Pancreas (tissue), 10 donors: ENCODE measurements around the gene ATP23. TPM values are rescaled to one million over a fixed set of nuclear protein-coding genes. Genes with fewer than 3 reads are reported as not detected.

Experiments used
- ATAC-seq, 4 donors: fragments of 200-7000 bp; cut with Tn5 transposase; one replicate each; pipeline versions ENCODE4 v1.8.0 to v1.9.1; 2020; ENCODE audit warnings: mild to moderate bottlenecking in 4 of 4, moderate library complexity in 4 of 4
- DNase-seq, 6 donors: peaks; one replicate each; pipeline ENCODE4 v3.0.0-alpha.2; 2020
- FAIRE-seq: peaks from 2 replicates; lab custom pipeline; 2012; peaks lifted over from hg19 to GRCh38; lab: Jason Lieb, UNC
- H3K27ac ChIP-seq, 4 donors: fragments of 200-600 bp; sonication (generic); 1 replicate in 3 of 4; 2 replicates in 1 of 4; pipeline versions ENCODE4 v1.5.0 to v1.8.0; 2020
- H3K27me3 ChIP-seq, 4 donors: fragments of 200-600 bp; one replicate each; pipeline ENCODE4 v1.8.0; 2021
- H3K36me3 ChIP-seq, 3 donors: fragments of 200-600 bp; sonication (generic) in 1 of 3; one replicate each; pipeline versions ENCODE4 v1.5.0 to v1.8.0; 2020 to 2021
- H3K4me1 ChIP-seq, 3 donors: fragments of 200-600 bp; one replicate each; pipeline ENCODE4 v1.8.0; 2021
- H3K4me3 ChIP-seq, 4 donors: fragments of 200-600 bp; sonication (generic) in 2 of 4; one replicate each; pipeline versions ENCODE4 v1.5.0 to v1.8.0; 2020 to 2021
- H3K9me3 ChIP-seq, 4 donors: fragments of 200-600 bp; one replicate each; pipeline ENCODE4 v1.8.0; 2021
- CTCF ChIP-seq, 4 donors: fragments of 200-600 bp; sonication (generic) in 3 of 4; IDR thresholded peaks; one replicate each; pipeline versions ENCODE4 v1.5.0 to v1.8.0; 2021; ENCODE audit warnings: antibody characterized with exemption in 4 of 4
- WGBS, 2 donors: extraction: QIAGEN DNeasy Blood & Tissue Kit; methylation state at CpG; one replicate each; pipeline ENCODE4 v1.1.7; 2013; 5-methylcytosine and 5-hydroxymethylcytosine counted together
- intact Hi-C, 3 donors: fragments of 100-400 bp; cut with DNase I; formaldehyde crosslinking; loops; one replicate each; pipeline versions ENCODE4 v1.11.1 to v1.14.2; 2022
- polyA plus RNA-seq, 2 donors: library from polyadenylated mRNA; stranded (reverse); fragments of 200-250 nt; gene quantifications; one replicate each; pipeline ENCODE4 v1.2.3, GENCODE V29; 2013
- total RNA-seq, 6 donors: library from RNA; stranded (reverse); fragmentation: NEBNext Ultra II Directional in 4 of 6; extraction: Animal tissue kit (Norgen Biotek cat#: 25700) in 4 of 6; gene quantifications; one replicate each; pipeline versions ENCODE4 v1.2.1 to v1.2.4, GENCODE V29; 2021 to 2023
- donor health status: healthy with polysubstance abuse.
- donor health status: DM: no; HTN: no; CAD: no; lungs with moderate emphysema.
- donor health status: DM: no; HTN: no; CAD: no.
- donor health status: control.
- donor health status: control.
- donor health status: Bipolar disorder and iron deficiency.
- donor health status: DM: yes; HTN: yes; CAD: no.
- donor health status: DM: no; HTN: no; CAD: no.
- donor health status: DM: no; HTN: no; CAD: no.
- donor health status: DM: yes; HTN: yes; CAD: no.

Gene ATP23
- total RNA-seq (1 to 10 TPM; 2.7 to 5.0 (median 4.1) TPM), polyA plus RNA-seq (1 to 10 TPM; 3.8 to 5.7 TPM)

- H3K27me3 ChIP-seq: no peaks in the 10 kb centered on the region
- peak within 1 kb of the TSS; percentile 55 to 72 (median 66) for H3K4me3 ChIP-seq
- intact Hi-C loops: no loop called here
- FAIRE-seq (no peak), ATAC-seq (peak; percentile 91 to 94 (median 93)), DNase-seq (peak; percentile 94 to 99 (median 96))
- H3K36me3 ChIP-seq: no peaks in the 10 kb centered on the region
- TF ChIP-seq CTCF (IDR thresholded peaks at IDR 0.05): no peak
- 0 to 1% methylated on average over 39 to 55 of the region's 55 CpGs for WGBS, 2 donors
- peaks cover 0 to 4% (median 4%) of the 10 kb centered on the region in 3 donors for H3K4me1 ChIP-seq
- H3K9me3 ChIP-seq: no peaks in the 10 kb centered on the region
- H3K27ac ChIP-seq: peak within 1 kb of the TSS; percentile 85 to 94 (median 89)
Observed at GRCh38 chr12:57941165-57941894, at the start of gene ATP23. TSS of gene ATP23 (plus strand) at chr12:57941567. CDS start at chr12:57941702, 135 bp downstream.

- no peak for TF ChIP-seq CTCF (IDR thresholded peaks at IDR 0.05)
- H3K27me3 ChIP-seq: no peaks in the 10 kb centered on the region
- DNase-seq (no peak), FAIRE-seq (no peak), ATAC-seq (no peak)
- no peak overlapping the region for H3K4me3 ChIP-seq
- H3K9me3 ChIP-seq: no peaks in the 10 kb centered on the region
- peak overlapping the region in 1 of 4 donors; percentile 92 for H3K27ac ChIP-seq
- H3K36me3 ChIP-seq: no peaks in the 10 kb centered on the region
- 66 to 72% methylated on average over 9 of the region's 9 CpGs for WGBS, 2 donors
- H3K4me1 ChIP-seq: peaks cover 4 to 27% (median 5%) of the 10 kb centered on the region in 3 donors
- intact Hi-C loops: no loop called here
Observed at GRCh38 chr12:57892232-57892972, 49.0 kb upstream of the ATP23 start.

- no peak for TF ChIP-seq CTCF (IDR thresholded peaks at IDR 0.05)
- Histone ChIP-seq H3K36me3 (no peaks in the 10 kb centered on the region), H3K27me3 (no peaks in the 10 kb centered on the region), H3K4me3 (no peak overlapping the region), H3K4me1 (peaks cover 4 to 32% (median 5%) of the 10 kb centered on the region in 3 donors), H3K27ac (peak overlapping the region; percentile 56 to 92 (median 72)), H3K9me3 (no peaks in the 10 kb centered on the region)
- intact Hi-C loops: no loop called here
- DNase-seq (peak; percentile 72 to 86 (median 78)), FAIRE-seq (peak; percentile 70), ATAC-seq (peak; percentile 63 to 74 (median 70))
- 43 to 46% methylated on average over 13 of the region's 13 CpGs for WGBS, 2 donors
Observed at GRCh38 chr12:57893431-57894353, 47.7 kb upstream of the ATP23 start.

- intact Hi-C loops: no loop called here
- no peak for FAIRE-seq
- H3K4me3 ChIP-seq: no peak overlapping the region
- no peaks in the 10 kb centered on the region for H3K27me3 ChIP-seq
- DNase-seq: no peak
- 81 to 84% methylated on average over 6 of the region's 6 CpGs for WGBS, 2 donors
- H3K27ac ChIP-seq: peak overlapping the region; percentile 56 to 92 (median 72)
- ATAC-seq: no peak
- TF ChIP-seq CTCF (IDR thresholded peaks at IDR 0.05): no peak
- no peaks in the 10 kb centered on the region for H3K36me3 ChIP-seq
- no peaks in the 10 kb centered on the region for H3K9me3 ChIP-seq
- H3K4me1 ChIP-seq: peaks cover 4 to 41% (median 5%) of the 10 kb centered on the region in 3 donors
Observed at GRCh38 chr12:57894399-57895292, 46.7 kb upstream of the ATP23 start.
